Kidney glomerular epithelial cell (primary cell): Measurements from ENCODE around the gene GLT8D1.
"Not testable (repeated sequence)": the region's sequence is repeated elsewhere in the genome, so short reads cannot be mapped to it uniquely, and the experiment has no call there.

ENCODE experiments used
- DNase-seq: peaks from one replicate; lab custom pipeline; 2025; lab: John Stamatoyannopoulos, UW

GLT8D1 gene

DNA sequence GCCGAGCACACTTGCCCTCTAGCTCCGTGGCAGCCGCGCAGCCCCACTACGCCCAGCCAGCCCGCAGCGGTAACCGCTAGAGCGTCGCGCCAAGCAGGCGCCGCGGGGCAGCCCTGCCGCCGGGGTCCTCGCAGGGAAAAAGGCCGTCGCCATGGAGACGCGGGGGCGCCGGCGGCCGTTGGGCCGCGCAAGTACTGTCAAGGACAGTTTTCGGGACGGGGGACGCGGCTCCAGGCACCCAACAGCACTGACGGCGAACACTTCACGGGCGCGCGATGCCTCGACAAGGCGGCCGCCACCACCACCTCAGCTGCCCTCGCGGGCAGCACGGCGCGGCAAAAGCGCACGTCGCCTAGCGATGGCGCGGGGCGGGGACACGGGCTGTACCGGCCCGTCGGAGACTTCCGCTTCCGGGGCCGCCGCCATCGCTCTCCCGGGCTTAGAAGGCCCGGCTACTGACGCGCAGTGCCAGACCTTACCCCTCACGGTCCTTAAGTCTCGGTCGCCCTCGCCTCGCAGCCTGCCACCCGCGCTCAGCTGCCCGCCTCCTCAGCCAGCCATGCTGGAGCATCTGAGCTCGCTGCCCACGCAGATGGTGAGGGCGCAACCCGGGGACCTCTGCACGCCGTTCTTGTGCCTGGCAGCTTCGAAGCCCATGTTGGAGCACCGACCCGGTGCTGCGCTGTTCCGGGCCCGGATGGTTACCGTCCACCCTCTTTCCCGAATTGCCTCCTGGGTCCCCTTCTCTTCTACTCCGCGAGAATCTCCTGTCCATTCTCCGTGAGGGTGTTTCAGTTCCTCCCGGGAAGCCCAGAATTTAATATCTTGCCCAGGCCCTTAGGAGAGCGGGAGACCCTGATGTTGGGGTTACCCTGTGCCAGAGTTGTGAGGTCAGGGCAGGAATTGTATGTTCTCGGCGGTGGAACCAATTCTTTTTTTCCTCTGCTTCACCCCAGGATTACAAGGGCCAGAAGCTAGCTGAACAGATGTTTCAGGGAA is at the start of gene GLT8D1, which contains the start of gene SPCS1:
Gene GLT8D1 (minus strand): TSS at position 104 of the 999 bp plus-strand sequence. CDS start 5,331 bp downstream, outside the sequence.
Gene SPCS1 (plus strand): TSS at position 419 of the 999 bp plus-strand sequence. CDS start 141 bp downstream, at position 560.
- peak; percentile 71 for DNase-seq

GRCh38 chr3:52754373-52754772 is 48.8 kb upstream of the GLT8D1 start:
- DNase-seq: no peak

DNA sequence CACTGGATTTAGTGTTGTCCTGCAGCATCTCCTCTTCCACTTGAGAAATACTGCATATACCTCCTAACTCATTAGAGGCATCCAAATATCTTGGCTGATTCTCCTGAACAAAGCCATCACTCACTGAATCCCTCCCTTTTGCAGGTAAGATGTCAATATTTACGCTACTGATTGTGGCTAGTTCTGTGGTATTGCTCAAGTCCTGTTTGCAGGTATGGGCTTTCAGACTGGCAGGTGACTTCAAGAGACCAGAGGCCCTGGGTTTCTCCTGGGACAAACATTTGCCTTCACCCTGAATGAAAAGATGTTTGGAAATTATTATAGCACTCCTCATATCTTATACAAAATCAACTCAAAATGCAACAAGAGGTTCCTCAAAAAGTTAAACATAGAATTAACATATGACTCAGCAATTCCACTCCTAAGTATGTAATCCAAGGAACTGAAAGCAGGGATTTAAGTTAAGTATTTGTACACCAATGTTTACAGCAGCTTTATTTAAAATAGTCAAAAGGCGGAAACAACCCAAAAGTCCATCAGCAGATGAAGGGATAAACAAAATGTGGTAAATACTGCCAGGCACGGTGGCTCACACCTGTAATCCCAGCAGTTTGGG is 46.6 kb upstream of the GLT8D1 start:
- no peak for DNase-seq

GRCh38 chr3:52743721-52744120 is 38.1 kb upstream of the GLT8D1 start:
- DNase-seq: no peak

- no peak for DNase-seq
Measured at GRCh38 chr3:52743152-52743551, 37.6 kb upstream of the GLT8D1 start.

- peak; percentile 12 for DNase-seq
Measured at GRCh38 chr3:52742418-52743041, 36.9 kb upstream of the GLT8D1 start.

- DNase-seq: no peak
Measured at GRCh38 chr3:52739730-52740129, 34.1 kb upstream of the GLT8D1 start.

DNA sequence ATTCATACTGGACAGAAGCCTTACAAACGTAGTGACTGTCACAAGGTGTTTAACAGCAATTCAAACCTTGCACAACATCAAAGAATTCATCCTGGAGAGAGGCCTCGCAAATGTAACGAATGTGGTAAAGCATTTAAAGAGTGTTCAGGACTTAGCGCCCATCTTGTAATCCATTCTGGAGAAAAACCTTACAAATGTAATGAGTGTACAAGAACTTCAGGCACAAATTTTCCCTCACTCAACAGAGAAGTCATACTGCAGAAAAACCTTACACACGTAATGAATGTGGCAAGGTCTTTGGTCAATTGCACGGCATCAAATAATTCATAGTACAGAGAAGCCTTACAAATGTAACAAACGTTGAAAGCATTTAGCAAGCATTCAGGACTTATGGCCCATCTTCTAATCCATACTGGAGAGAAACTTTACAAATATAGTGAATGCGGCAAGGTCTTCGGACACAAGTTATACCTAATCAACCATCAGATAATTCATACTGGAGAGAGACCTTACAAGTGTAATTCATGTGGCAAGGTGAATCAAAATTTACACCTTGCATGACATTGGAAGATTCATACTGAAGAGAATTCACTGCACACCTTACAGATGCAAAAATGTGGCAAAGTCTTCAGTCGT is 27.8 kb upstream of the GLT8D1 start:
- no peak for DNase-seq

- no peak for DNase-seq
Measured at GRCh38 chr3:52731590-52731989, 26.0 kb upstream of the GLT8D1 start.

DNA sequence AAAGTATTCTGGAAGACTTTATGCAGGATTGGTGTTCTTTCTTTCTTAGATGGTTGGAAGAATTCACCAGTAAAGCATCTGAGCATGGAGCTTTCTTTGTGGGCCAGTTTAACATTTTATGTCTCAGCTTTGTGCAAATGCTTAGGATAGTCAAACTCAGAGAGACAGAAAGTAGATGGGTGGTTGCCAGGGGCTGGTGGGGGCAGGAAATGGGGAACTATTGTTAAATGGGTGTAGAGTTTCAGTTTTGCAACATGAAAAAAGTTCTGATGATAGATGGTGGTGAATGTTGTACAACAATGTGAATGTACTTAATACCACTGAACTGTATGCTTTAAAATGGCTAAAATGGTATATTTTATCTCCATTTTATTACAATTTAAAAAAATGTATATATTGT is 25.1 kb upstream of the GLT8D1 start:
- DNase-seq: no peak

DNA sequence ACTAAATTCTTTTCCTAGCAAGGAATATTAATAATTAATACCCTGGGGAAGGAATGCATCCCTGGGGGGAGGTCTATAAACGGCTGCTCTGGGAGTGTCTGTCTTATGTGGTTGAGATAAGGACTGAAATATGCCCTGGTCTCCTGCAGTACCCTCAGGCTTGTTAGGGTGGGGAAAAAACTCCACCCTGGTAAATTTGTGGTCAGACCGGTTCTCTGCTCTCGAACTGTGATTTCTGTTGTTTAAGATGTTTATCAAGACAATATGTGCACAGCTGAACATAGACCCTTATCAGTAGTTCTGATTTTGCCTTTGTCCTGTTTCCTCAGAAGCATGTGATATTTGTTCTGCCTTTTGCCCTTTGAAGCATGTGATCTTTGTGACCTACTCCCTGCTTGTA is 23.2 kb upstream of the GLT8D1 start:
- not testable (repeated sequence) for DNase-seq

DNA sequence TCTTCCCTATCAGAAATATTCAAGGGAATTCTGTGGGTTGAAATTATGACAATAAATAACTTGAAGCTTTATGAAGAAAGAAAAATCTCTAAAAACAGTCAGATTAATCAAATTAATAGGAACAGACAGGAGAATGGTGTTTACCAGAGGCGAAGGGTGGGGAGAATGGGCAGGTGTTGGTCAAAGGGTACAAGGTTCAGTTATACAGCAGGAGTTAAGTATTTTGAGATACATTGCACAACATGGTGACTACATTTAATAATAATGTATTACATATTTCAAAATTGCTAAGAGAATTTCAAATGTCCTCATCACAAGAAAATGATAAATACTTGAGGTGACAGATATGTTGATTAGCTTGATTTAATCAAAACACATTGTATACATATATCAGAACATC is 18.9 kb upstream of the GLT8D1 start:
- DNase-seq: no peak

DNA sequence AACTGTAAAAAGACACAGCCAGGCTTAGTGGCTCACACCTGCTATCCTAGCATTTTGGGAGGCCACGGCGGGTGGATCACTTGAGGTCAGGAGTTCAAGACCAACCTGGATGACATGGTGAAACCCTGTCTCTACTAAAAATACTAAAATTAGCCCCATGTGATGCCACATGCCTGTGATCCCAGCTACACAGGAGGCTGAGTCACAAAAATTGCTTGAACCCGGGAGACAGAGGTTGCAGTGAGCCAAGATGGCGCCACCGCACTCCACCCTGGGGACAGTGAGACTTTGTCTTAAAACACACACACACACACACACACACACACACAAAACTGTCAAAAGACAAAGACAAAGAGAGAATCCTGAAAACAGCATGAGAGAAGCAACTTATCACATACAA is 18.3 kb upstream of the GLT8D1 start:
- no peak for DNase-seq

- DNase-seq: no peak
Measured at GRCh38 chr3:52722491-52722890, 16.9 kb upstream of the GLT8D1 start.

GRCh38 chr3:52721730-52722008 is 16.1 kb upstream of the GLT8D1 start:
- no peak for DNase-seq

GRCh38 chr3:52721002-52721729 is 15.6 kb upstream of the GLT8D1 start:
- no peak for DNase-seq

DNA sequence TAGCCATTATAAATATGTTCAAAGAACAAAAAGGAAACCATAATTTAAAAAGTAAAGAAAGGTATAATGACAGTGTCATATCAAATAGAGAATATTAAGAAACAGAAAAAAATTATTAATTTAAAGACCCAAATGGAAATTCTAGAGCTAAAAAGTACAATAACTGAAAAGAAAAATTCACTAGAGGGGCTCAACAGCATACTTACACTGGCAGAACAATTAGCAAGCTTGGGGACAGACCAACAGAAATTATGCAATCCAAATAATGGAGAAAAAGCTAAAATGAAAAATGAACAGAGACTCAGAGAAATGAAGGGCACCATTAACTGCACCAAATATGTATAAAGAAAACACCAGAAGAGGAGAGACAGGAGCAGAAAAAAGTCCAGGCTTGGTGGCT is 14.0 kb upstream of the GLT8D1 start:
- no peak for DNase-seq

GRCh38 chr3:52715714-52716305 is 10.2 kb upstream of the GLT8D1 start:
- DNase-seq: no peak

- DNase-seq: no peak
Measured at GRCh38 chr3:52714335-52715302, 9.0 kb upstream of the GLT8D1 start.
